HepG2 (cell line): ENCODE data around the gene BMP2K. TPM values are rescaled to one million over a fixed set of nuclear protein-coding genes. Genes with fewer than 3 reads are reported as not detected.

ENCODE experiments used
- AKAP8 ChIP-seq: sonication (generic); formaldehyde crosslinking; IDR thresholded peaks from 2 replicates; pipeline ENCODE4 v1.5.1; 2020; ENCODE audit warnings: mild to moderate bottlenecking, missing genetic modification reagents
- ARHGAP35 ChIP-seq: sonication (generic); formaldehyde crosslinking; IDR thresholded peaks from 2 replicates; pipeline ENCODE4 v1.9.0; 2022; ENCODE audit warnings: mild to moderate bottlenecking, inconsistent platforms, moderate library complexity, missing genetic modification reagents, borderline replicate concordance
- ATM ChIP-seq: fragments of 450-650 bp; IDR thresholded peaks from 2 replicates; pipeline ENCODE4 v1.7.1; 2017; ENCODE audit warnings: mild to moderate bottlenecking, borderline replicate concordance
- BCL6 ChIP-seq: IDR thresholded peaks from 2 replicates; pipeline ENCODE4 v1.6.1; 2016; ENCODE audit warnings: missing genetic modification reagents, missing compliant biosample characterization
- FLYWCH1 ChIP-seq: sonication (generic); formaldehyde crosslinking; IDR thresholded peaks from 2 replicates; pipeline ENCODE4 v1.8.1; 2023; ENCODE audit warnings: mild to moderate bottlenecking, missing genetic modification reagents
- FOXA3 ChIP-seq: IDR thresholded peaks from 2 replicates; pipeline ENCODE4 v1.6.1; 2016; ENCODE audit warnings: missing genetic modification reagents, missing compliant biosample characterization
- MAFF ChIP-seq: IDR thresholded peaks from 2 replicates; pipeline ENCODE4 v1.6.1; 2011; ENCODE audit warnings: low read depth, low read length, improper control_type of control experiment
- STAG1 ChIP-seq: sonication (generic); formaldehyde crosslinking; IDR thresholded peaks from 2 replicates; pipeline ENCODE4 v1.4.0; 2020; ENCODE audit warnings: missing genetic modification reagents
- ZNF124 ChIP-seq: sonication (generic); formaldehyde crosslinking; IDR thresholded peaks from 2 replicates; pipeline ENCODE4 v1.4.0; 2020; ENCODE audit warnings: missing genetic modification reagents
- ZNF253 ChIP-seq: sonication (generic); formaldehyde crosslinking; IDR thresholded peaks from 2 replicates; pipeline ENCODE4 v1.8.0; 2022; ENCODE audit warnings: mild to moderate bottlenecking, missing genetic modification reagents, borderline replicate concordance
- ZNF292 ChIP-seq: sonication (generic); formaldehyde crosslinking; IDR thresholded peaks from 2 replicates; pipeline ENCODE4 v1.8.1; 2022; ENCODE audit warnings: mild to moderate bottlenecking, low read depth, missing genetic modification reagents, borderline replicate concordance
- ZNF549 ChIP-seq: sonication (generic); formaldehyde crosslinking; IDR thresholded peaks from 2 replicates; pipeline ENCODE4 v1.5.0; 2020; ENCODE audit warnings: missing genetic modification reagents
- ZZZ3 ChIP-seq: sonication (generic); formaldehyde crosslinking; IDR thresholded peaks from 2 replicates; pipeline ENCODE4 v1.4.0; 2020; ENCODE audit warnings: missing genetic modification reagents, mild to moderate bottlenecking, borderline replicate concordance
- polyA plus RNA-seq, 8 experiments: library from polyadenylated mRNA; depleted of rRNA in 3 of 8; stranded (reverse) in 7 of 8; unstranded in 1 of 8; fragments of >200 nt; fragmentation: Illumina TruSeq in 4 of 8; extraction: Trizol in 4 of 8; gene quantifications; 2 replicates each; pipeline versions ENCODE4 v1.2.1 to v1.2.3, GENCODE V29; 2011 to 2016; ENCODE audit warnings: low read depth in 4 of 8, missing spikeins in 1 of 8, mixed read lengths in 1 of 8; ENCODE audit not compliant: insufficient read depth in 1 of 8
- total RNA-seq, 5 experiments: library from RNA; depleted of rRNA; stranded (reverse); fragments of >200 nt; fragmentation: Illumina TruSeq; extraction: Trizol; gene quantifications; 2 replicates each; pipeline ENCODE4 v1.2.3, GENCODE V29; 2016; ENCODE audit warnings: low read depth in 1 of 5
- TF ChIP-seq, protein P1 (sequence below): sonication (generic); formaldehyde crosslinking; IDR thresholded peaks from 2 replicates; pipeline ENCODE4 v1.5.0; 2020; ENCODE audit warnings: mild to moderate bottlenecking, missing genetic modification reagents
- TF ChIP-seq, protein P2 (sequence below): IDR thresholded peaks from 2 replicates; pipeline ENCODE4 v1.6.1; 2016; ENCODE audit warnings: low read depth, control low read depth
- TF ChIP-seq, protein P3 (sequence below): sonication (generic); formaldehyde crosslinking; IDR thresholded peaks from 2 replicates; pipeline ENCODE4 v1.4.0; 2020; ENCODE audit warnings: mild to moderate bottlenecking, missing genetic modification reagents
- TF ChIP-seq, protein P4 (sequence below): sonication (generic); formaldehyde crosslinking; IDR thresholded peaks from 2 replicates; pipeline ENCODE4 v1.4.0; 2020; ENCODE audit warnings: mild to moderate bottlenecking, missing genetic modification reagents
- TF ChIP-seq, protein P5 (sequence below): sonication (generic); formaldehyde crosslinking; IDR thresholded peaks from 2 replicates; pipeline ENCODE4 v1.4.0; 2020; ENCODE audit warnings: mild to moderate bottlenecking, missing genetic modification reagents

Gene BMP2K
- total and polyA plus RNA-seq, 2 of the 13 experiments (the other 11 are each of a cell fraction or from before 2014, with no cell fraction given), result 8.6 to 15.2 TPM

DNA sequence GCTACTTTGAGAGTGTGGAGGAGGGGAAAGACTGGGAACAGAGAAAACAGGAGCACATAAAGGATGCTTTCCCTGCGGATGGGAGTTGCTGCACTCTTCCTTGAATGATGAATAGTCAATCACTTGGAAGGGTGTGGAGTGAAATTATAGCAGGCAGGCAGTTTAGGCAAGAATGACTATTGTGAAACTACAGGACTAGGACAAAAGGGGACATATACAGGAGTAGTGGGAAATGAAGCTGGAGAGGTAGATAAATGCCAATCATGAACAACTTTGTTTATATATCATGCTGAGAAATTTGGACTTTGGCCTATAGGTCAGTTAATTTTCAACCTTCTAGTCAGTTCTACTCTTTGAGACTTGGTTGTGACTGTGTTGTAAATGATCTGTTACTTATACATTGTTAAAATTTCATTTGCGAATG is 86.2 kb downstream of the BMP2K start (continued):
- TF ChIP-seq, protein P1, sequence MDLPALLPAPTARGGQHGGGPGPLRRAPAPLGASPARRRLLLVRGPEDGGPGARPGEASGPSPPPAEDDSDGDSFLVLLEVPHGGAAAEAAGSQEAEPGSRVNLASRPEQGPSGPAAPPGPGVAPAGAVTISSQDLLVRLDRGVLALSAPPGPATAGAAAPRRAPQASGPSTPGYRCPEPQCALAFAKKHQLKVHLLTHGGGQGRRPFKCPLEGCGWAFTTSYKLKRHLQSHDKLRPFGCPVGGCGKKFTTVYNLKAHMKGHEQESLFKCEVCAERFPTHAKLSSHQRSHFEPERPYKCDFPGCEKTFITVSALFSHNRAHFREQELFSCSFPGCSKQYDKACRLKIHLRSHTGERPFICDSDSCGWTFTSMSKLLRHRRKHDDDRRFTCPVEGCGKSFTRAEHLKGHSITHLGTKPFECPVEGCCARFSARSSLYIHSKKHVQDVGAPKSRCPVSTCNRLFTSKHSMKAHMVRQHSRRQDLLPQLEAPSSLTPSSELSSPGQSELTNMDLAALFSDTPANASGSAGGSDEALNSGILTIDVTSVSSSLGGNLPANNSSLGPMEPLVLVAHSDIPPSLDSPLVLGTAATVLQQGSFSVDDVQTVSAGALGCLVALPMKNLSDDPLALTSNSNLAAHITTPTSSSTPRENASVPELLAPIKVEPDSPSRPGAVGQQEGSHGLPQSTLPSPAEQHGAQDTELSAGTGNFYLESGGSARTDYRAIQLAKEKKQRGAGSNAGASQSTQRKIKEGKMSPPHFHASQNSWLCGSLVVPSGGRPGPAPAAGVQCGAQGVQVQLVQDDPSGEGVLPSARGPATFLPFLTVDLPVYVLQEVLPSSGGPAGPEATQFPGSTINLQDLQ (CRISPR knock-in tag), result no peak
- TF ChIP-seq ZNF292, result 0 out of 2 replicates have a peak, but pooled peaks have one; percentile 26
- TF ChIP-seq ZNF253 (CRISPR knock-in tag), result no peak
- no peak for TF ChIP-seq ZNF124
- TF ChIP-seq, protein P2, sequence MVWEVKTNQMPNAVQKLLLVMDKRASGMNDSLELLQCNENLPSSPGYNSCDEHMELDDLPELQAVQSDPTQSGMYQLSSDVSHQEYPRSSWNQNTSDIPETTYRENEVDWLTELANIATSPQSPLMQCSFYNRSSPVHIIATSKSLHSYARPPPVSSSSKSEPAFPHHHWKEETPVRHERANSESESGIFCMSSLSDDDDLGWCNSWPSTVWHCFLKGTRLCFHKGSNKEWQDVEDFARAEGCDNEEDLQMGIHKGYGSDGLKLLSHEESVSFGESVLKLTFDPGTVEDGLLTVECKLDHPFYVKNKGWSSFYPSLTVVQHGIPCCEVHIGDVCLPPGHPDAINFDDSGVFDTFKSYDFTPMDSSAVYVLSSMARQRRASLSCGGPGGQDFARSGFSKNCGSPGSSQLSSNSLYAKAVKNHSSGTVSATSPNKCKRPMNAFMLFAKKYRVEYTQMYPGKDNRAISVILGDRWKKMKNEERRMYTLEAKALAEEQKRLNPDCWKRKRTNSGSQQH (CRISPR knock-in tag), result no peak
- peak; percentile 28 for TF ChIP-seq STAG1 (CRISPR knock-in tag)
- TF ChIP-seq, protein P3, sequence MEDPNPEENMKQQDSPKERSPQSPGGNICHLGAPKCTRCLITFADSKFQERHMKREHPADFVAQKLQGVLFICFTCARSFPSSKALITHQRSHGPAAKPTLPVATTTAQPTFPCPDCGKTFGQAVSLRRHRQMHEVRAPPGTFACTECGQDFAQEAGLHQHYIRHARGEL (CRISPR knock-in tag), result no peak
- TF ChIP-seq, protein P4, sequence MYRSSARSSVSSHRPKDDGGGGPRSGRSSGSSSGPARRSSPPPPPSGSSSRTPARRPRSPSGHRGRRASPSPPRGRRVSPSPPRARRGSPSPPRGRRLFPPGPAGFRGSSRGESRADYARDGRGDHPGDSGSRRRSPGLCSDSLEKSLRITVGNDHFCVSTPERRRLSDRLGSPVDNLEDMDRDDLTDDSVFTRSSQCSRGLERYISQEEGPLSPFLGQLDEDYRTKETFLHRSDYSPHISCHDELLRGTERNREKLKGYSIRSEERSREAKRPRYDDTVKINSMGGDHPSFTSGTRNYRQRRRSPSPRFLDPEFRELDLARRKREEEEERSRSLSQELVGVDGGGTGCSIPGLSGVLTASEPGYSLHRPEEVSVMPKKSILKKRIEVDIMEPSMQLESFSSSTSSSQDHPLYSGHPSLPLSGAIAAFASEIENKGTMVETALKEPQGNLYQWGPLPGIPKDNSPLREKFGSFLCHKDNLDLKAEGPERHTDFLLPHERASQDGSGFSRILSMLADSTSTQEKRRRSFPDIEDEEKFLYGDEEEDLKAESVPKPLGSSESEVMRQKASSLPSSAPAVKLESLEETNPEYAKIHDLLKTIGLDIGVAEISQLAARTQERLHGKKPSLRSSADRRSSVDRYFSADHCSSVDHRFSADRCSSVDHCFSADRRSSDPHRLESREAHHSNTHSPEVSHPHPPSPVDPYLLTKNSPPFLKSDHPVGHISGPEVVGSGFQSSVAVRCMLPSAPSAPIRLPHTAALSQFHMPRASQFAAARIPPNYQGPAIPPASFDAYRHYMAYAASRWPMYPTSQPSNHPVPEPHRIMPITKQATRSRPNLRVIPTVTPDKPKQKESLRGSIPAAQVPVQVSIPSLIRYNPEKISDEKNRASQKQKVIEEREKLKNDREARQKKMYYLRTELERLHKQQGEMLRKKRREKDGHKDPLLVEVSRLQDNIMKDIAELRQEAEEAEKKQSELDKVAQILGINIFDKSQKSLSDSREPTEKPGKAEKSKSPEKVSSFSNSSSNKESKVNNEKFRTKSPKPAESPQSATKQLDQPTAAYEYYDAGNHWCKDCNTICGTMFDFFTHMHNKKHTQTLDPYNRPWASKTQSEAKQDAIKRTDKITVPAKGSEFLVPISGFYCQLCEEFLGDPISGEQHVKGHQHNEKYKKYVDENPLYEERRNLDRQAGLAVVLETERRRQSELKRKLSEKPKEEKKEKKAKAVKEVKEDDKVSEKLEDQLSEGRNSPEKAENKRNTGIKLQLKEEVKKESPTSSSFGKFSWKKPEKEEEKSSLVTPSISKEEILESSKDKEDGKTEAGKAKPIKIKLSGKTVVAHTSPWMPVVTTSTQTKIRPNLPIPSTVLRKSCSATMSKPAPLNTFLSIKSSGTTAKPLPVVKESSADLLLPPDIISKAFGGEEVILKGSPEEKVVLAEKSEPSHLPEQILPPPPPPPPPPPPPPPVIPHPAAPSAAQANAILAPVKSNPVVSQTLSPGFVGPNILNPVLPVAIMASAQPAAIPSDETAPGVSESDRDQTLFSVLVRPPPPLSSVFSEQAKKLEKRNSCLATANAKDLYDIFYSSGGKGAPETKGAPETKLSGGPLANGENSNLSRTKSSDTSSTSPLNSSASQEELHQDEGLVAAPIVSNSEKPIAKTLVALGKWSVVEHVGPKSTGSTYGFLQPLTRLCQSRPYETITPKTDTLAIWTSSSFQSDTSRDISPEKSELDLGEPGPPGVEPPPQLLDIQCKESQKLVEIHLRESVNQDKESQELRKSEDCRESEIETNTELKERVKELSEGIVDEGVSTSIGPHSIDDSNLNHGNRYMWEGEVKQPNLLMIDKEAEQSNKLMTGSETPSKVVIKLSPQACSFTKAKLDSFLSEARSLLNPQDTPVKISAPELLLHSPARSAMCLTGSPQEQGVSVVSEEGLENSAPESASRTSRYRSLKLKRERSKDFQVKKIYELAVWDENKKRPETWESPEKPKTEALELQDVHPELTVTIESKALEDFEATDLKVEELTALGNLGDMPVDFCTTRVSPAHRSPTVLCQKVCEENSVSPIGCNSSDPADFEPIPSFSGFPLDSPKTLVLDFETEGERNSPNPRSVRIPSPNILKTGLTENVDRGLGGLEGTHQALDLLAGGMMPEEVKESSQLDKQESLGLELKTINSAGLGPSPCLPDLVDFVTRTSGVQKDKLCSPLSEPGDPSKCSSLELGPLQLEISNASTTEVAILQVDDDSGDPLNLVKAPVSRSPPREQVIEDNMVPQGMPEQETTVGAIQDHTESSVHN (CRISPR knock-in tag), result no peak
- no peak for TF ChIP-seq ZZZ3 (CRISPR knock-in tag)
- TF ChIP-seq FLYWCH1, result no peak
- no peak for TF ChIP-seq AKAP8 (CRISPR knock-in tag)
- no peak for TF ChIP-seq ATM
- TF ChIP-seq, protein P5, sequence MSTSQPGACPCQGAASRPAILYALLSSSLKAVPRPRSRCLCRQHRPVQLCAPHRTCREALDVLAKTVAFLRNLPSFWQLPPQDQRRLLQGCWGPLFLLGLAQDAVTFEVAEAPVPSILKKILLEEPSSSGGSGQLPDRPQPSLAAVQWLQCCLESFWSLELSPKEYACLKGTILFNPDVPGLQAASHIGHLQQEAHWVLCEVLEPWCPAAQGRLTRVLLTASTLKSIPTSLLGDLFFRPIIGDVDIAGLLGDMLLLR, result no peak
- no peak for TF ChIP-seq ZNF549 (CRISPR knock-in tag)
- TF ChIP-seq ARHGAP35 (CRISPR knock-in tag), result no peak
- peak; percentile 84 for TF ChIP-seq FOXA3 (CRISPR knock-in tag)
- TF ChIP-seq BCL6 (CRISPR knock-in tag), result peak; percentile 42; the same call in 1 of the 2 replicates
- peak; percentile 35; the same call in 1 of the 2 replicates for TF ChIP-seq MAFF
